Glutamatergic neuron (in vitro differentiated cells): ENCODE measurements around the gene WDR74. TPM values are rescaled to one million over a fixed set of nuclear protein-coding genes. Genes with fewer than 3 reads are reported as not detected.
A peak's percentile ranks its signal among the peaks of the same experiment; 100 is the strongest.

ENCODE experiments used
- DNase-seq: peaks from one replicate; pipeline ENCODE4 v3.0.0; 2022
- H3K27ac Mint-ChIP-seq: one replicate; pipeline ENCODE4 v1.8.0; 2020; ENCODE audit warnings: mild to moderate bottlenecking, mixed read lengths, inconsistent platforms; ENCODE audit not compliant: unreplicated experiment
- H3K27me3 Mint-ChIP-seq: one replicate; pipeline ENCODE4 v1.8.0; 2020; ENCODE audit warnings: mild to moderate bottlenecking, moderate library complexity, mixed read lengths, inconsistent platforms; ENCODE audit not compliant: unreplicated experiment
- H3K36me3 Mint-ChIP-seq: one replicate; pipeline ENCODE4 v1.8.0; 2020; ENCODE audit warnings: mild to moderate bottlenecking, mixed read lengths, inconsistent platforms; ENCODE audit not compliant: unreplicated experiment
- H3K4me1 Mint-ChIP-seq: one replicate; pipeline ENCODE4 v1.8.0; 2020; ENCODE audit warnings: mild to moderate bottlenecking, low read depth, mixed read lengths, inconsistent platforms; ENCODE audit not compliant: unreplicated experiment
- H3K4me3 Mint-ChIP-seq: one replicate; pipeline ENCODE4 v1.8.0; 2020; ENCODE audit warnings: mild to moderate bottlenecking, mixed read lengths, inconsistent platforms; ENCODE audit not compliant: unreplicated experiment
- H3K9me3 Mint-ChIP-seq: one replicate; pipeline ENCODE4 v1.8.0; 2020; ENCODE audit warnings: mild to moderate bottlenecking, moderate library complexity, mixed read lengths, inconsistent platforms; ENCODE audit not compliant: unreplicated experiment
- total RNA-seq: library from RNA; stranded (reverse); fragmentation: NEBNext Ultra II Directional; extraction: Animal tissue kit (Norgen Biotek cat#: 25700); gene quantifications from one replicate; pipeline ENCODE4 v1.2.1, GENCODE V29; 2021; ENCODE audit not compliant: unreplicated experiment
- TF ChIP-seq, protein P1 (sequence below): fragments of 200-600 bp; sonication (generic); IDR thresholded peaks from one replicate; pipeline ENCODE4 v1.5.0; 2021; ENCODE audit not compliant: partially characterized antibody, unreplicated experiment

WDR74 gene
- total RNA-seq, 1 donor from 2014 or later: 69.0 TPM

DNA sequence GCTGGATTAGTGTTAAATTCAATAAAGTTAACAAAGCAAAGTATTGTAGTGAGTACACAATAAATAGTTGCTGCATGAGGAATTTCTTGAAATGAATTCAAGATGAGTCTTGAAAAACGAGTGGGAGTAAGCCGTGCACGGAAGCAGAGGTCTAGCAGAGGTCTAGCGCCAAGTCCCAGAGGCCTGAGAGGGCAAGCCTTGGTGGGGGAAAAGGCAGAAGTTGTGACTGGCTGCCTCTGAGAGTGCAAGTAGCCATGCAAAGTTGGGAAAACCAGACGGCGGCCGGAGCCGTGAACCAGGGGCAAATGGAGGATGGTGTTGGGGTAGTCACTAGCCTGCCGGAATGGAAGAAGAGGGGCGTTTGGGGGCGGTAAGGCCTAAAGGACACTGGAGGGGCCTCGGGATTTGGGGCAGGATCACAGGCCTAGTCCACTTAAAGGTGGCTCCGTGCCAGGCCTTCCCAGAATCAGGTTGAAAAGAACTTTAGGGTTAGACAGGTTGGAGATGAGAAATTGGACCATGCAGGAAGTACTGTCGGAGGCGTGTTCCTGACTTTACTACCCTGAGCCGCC lies 40.9 kb upstream of the WDR74 start:
- TF ChIP-seq, protein P1, sequence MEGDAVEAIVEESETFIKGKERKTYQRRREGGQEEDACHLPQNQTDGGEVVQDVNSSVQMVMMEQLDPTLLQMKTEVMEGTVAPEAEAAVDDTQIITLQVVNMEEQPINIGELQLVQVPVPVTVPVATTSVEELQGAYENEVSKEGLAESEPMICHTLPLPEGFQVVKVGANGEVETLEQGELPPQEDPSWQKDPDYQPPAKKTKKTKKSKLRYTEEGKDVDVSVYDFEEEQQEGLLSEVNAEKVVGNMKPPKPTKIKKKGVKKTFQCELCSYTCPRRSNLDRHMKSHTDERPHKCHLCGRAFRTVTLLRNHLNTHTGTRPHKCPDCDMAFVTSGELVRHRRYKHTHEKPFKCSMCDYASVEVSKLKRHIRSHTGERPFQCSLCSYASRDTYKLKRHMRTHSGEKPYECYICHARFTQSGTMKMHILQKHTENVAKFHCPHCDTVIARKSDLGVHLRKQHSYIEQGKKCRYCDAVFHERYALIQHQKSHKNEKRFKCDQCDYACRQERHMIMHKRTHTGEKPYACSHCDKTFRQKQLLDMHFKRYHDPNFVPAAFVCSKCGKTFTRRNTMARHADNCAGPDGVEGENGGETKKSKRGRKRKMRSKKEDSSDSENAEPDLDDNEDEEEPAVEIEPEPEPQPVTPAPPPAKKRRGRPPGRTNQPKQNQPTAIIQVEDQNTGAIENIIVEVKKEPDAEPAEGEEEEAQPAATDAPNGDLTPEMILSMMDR: no peak
- peaks cover 38% of the 10 kb centered on the region for H3K4me1 Mint-ChIP-seq
- H3K4me3 Mint-ChIP-seq: peak overlapping the region; percentile 100
- H3K27me3 Mint-ChIP-seq: peaks cover 17% of the 10 kb centered on the region
- peak; percentile 25 for DNase-seq
- peaks cover 17% of the 10 kb centered on the region for H3K9me3 Mint-ChIP-seq
- peak overlapping the region; percentile 100 for H3K27ac Mint-ChIP-seq
- no peaks in the 10 kb centered on the region for H3K36me3 Mint-ChIP-seq

DNA sequence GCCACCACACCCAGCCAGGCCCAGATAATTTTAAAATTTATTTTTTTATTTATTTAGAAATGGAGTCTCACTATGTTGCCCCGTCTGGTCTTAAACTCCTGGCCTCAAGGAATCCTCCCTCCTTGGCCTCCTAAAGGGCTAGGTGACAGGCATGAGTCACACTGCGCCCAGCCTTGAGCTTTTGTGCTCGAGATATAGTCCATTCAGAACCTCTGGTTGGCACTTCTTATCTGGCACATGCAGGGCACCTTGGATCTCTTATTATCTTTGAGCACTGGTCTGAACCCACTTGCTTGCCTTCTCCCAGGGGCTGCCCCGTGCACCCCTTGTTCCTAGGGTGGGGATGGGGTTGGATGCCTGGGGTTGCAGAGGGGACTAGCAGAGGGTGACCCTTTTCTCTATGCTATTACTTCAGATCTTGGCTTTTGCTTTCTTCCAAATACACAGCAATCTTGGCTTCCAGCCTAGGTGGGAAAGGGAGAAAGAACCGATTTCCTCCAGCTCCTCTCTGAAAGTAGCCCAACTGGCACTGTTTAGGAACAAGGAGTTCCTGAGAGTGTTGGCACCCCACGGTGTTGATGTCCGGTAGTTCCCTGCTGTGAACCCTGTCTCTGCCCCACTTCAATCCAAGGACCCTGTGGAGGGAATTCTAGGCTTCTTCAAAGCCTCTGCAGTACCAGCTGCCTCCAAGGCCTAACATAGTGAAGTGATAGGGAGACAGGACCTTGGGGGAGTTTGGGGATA lies 40.0 kb upstream of the WDR74 start:
- TF ChIP-seq, protein P1: no peak
- no peaks in the 10 kb centered on the region for H3K36me3 Mint-ChIP-seq
- peak overlapping the region; percentile 59 for H3K27ac Mint-ChIP-seq
- no peak for DNase-seq
- H3K4me3 Mint-ChIP-seq: peak overlapping the region; percentile 100
- peaks cover 17% of the 10 kb centered on the region for H3K27me3 Mint-ChIP-seq
- H3K9me3 Mint-ChIP-seq: peaks cover 17% of the 10 kb centered on the region
- H3K4me1 Mint-ChIP-seq: peaks cover 38% of the 10 kb centered on the region

DNA sequence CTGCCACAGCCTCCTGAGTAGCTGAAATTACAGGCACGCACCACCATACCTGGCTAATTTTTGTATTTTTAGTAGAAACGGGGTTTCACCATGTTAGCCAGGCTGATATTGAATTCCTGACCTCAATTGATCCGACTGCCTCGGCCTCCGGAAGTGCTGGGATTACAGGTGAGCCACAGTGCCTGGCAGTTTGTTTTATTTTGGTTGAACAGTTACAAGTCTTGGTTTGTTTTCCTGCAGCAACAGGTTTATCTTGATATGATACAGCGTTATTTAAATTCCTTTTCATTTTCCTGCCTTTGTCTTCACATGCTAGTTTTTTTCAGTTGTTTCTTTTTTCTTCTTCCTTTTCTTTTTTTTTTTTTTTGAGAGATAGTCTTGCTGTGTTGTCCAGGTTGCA lies 37.3 kb upstream of the WDR74 start:
- Mint-ChIP-seq H3K36me3 (no peaks in the 10 kb centered on the region), H3K4me3 (no peak overlapping the region), H3K4me1 (peaks cover 25% of the 10 kb centered on the region), H3K27me3 (peaks cover 14% of the 10 kb centered on the region), H3K9me3 (peaks cover 12% of the 10 kb centered on the region), H3K27ac (peak overlapping the region; percentile 8)
- TF ChIP-seq, protein P1: no peak
- DNase-seq: no peak

DNA sequence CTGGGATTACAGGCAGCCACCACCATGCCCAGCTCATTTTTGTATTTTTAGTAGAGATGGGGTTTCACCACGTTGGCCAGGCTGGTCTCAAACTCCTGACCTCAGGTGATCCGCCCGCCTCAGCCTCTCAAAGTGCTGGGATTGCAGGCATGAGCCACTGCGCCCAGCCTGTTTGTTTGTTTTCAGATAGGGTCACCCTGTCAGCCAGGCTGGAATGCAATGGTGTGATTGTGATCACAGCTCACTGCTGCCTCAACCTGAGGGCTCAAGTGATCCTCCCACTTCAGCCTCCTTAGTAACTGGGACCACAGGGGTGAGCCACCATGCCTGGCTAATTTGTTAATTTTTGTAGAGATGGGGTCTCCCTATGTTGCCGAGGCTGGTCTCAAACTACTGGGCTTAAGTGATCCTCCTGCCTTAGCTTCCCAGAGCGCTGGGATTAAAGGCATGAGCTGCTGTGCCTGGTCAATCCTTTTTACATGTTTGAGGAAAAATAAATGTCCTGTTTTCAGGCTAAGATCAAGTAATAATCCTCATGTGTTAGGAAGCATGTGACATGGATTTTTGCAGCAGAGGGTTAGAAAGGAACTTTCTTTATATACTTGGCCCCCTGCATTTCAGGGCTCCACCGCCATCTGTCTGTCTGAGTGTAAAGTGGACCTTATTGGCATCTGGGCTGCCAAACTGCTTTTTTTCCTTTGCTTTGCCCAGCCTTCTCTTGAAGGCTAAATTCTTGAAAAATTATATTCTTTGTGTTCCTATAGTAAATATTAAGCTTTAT lies 36.5 kb upstream of the WDR74 start:
- no peak overlapping the region for H3K4me3 Mint-ChIP-seq
- DNase-seq: no peak
- H3K36me3 Mint-ChIP-seq: no peaks in the 10 kb centered on the region
- H3K27ac Mint-ChIP-seq: peak overlapping the region; percentile 55
- TF ChIP-seq, protein P1: no peak
- H3K4me1 Mint-ChIP-seq: peaks cover 25% of the 10 kb centered on the region
- peaks cover 11% of the 10 kb centered on the region for H3K27me3 Mint-ChIP-seq
- H3K9me3 Mint-ChIP-seq: peaks cover 7% of the 10 kb centered on the region
